Tibial nerve (tissue), 3 donors: Measurements from ENCODE around the gene PORCN.

Experiments
- POLR2A ChIP-seq, 2 donors: fragments of 450-650 bp; IDR thresholded peaks; one replicate each; pipeline ENCODE4 v1.6.1; 2017; ENCODE audit warnings: antibody characterized with exemption in 2 of 2, mild to moderate bottlenecking in 2 of 2, moderate library complexity in 2 of 2
- TF ChIP-seq, protein P1 (sequence below), 5 experiments: fragments of 200-600 bp in 3 of 5; fragments of 450-650 bp in 2 of 5; sonication (generic) in 3 of 5; IDR thresholded peaks; one replicate each; pipeline ENCODE4 v1.5.1; 2016 to 2019; ENCODE audit warnings: antibody characterized with exemption in 5 of 5, mild to moderate bottlenecking in 3 of 5, moderate library complexity in 2 of 5

- TF ChIP-seq, protein P1, sequence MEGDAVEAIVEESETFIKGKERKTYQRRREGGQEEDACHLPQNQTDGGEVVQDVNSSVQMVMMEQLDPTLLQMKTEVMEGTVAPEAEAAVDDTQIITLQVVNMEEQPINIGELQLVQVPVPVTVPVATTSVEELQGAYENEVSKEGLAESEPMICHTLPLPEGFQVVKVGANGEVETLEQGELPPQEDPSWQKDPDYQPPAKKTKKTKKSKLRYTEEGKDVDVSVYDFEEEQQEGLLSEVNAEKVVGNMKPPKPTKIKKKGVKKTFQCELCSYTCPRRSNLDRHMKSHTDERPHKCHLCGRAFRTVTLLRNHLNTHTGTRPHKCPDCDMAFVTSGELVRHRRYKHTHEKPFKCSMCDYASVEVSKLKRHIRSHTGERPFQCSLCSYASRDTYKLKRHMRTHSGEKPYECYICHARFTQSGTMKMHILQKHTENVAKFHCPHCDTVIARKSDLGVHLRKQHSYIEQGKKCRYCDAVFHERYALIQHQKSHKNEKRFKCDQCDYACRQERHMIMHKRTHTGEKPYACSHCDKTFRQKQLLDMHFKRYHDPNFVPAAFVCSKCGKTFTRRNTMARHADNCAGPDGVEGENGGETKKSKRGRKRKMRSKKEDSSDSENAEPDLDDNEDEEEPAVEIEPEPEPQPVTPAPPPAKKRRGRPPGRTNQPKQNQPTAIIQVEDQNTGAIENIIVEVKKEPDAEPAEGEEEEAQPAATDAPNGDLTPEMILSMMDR (IDR thresholded peaks at IDR 0.05): no peak
- TF ChIP-seq POLR2A (IDR thresholded peaks at IDR 0.05): no peak
These were observed 51.9 kb downstream of the PORCN start for GRCh38 chrX:48560681-48561080.
